OCI-LY7 (cell line): Measurements from ENCODE around the gene METTL17. TPM values are rescaled to one million over a fixed set of nuclear protein-coding genes. Genes with fewer than 3 reads are reported as not detected.

ENCODE experiments used
- BruUV-seq: library from RNA; stranded (reverse); fragments of 400-500 nt; replicated peaks from 2 replicates; lab custom pipeline; 2021; lab: Mats Ljungman, UMichigan
- CTCF ChIA-PET: fragments of 300-600 bp; sonication (Branson Sonifier 250); formaldehyde crosslinking; loops from one replicate; lab custom pipeline; 2022; ENCODE audit warnings: antibody characterized with exemption; ENCODE audit not compliant: unreplicated experiment; lab: Charles Lee
- POLR2A ChIA-PET: fragments of 300-600 bp; sonication (Branson Sonifier 250); formaldehyde crosslinking; loops from one replicate; lab custom pipeline; 2022; ENCODE audit warnings: antibody characterized with exemption; lab: Charles Lee
- DNase-seq: peaks from one replicate; pipeline ENCODE4 v3.0.0-alpha.2; 2015; ENCODE audit warnings: low spot score
- H2AFZ ChIP-seq: fragments of 200-600 bp; sonication (generic), shearing (Covaris generic); 2 replicates; pipeline ENCODE4 v1.6.1; 2014; ENCODE audit warnings: mild to moderate bottlenecking, antibody characterized with exemption, low read length, moderate library complexity
- H3K27ac ChIP-seq: fragments of 200-600 bp; sonication (generic); 2 replicates; pipeline ENCODE4 v1.5.1; 2014; ENCODE audit warnings: mixed run types, low read depth, mild to moderate bottlenecking, moderate library complexity, low read length, inconsistent platforms; ENCODE audit not compliant: poor library complexity, severe bottlenecking
- H3K36me3 ChIP-seq: fragments of 200-600 bp; sonication (generic); 2 replicates; pipeline ENCODE4 v1.6.1; 2014; ENCODE audit warnings: mild to moderate bottlenecking, antibody characterized with exemption, low read length, moderate library complexity, mixed read lengths; ENCODE audit not compliant: insufficient read depth
- H3K4me1 ChIP-seq: fragments of 200-600 bp; sonication (generic); 2 replicates; pipeline ENCODE4 v1.5.1; 2014; ENCODE audit warnings: mild to moderate bottlenecking, low read length; ENCODE audit not compliant: insufficient read depth, poor library complexity, severe bottlenecking
- H3K4me2 ChIP-seq: fragments of 200-600 bp; sonication (generic); 2 replicates; pipeline ENCODE4 v1.6.1; 2014; ENCODE audit warnings: mild to moderate bottlenecking, low read length
- H3K4me3 ChIP-seq: fragments of 200-600 bp; sonication (generic); 2 replicates; pipeline ENCODE4 v1.5.1; 2014; ENCODE audit warnings: mild to moderate bottlenecking, low read depth, low read length; ENCODE audit not compliant: poor library complexity, severe bottlenecking
- H3K79me2 ChIP-seq: fragments of 200-600 bp; sonication (generic); 2 replicates; pipeline ENCODE4 v1.6.1; 2016; ENCODE audit warnings: low read depth, mild to moderate bottlenecking, low read length, moderate library complexity, mixed read lengths; ENCODE audit not compliant: insufficient read depth
- H3K9me2 ChIP-seq: fragments of 200-600 bp; sonication (generic); 2 replicates; pipeline ENCODE4 v1.6.1; 2016; ENCODE audit warnings: mild to moderate bottlenecking, low read length, mixed read lengths; ENCODE audit not compliant: insufficient read depth
- H3K9me3 ChIP-seq: fragments of 200-600 bp; sonication (generic); 2 replicates; pipeline ENCODE4 v1.6.1; 2014; ENCODE audit warnings: mild to moderate bottlenecking, mixed run types, low read length, mixed read lengths
- H4K20me1 ChIP-seq: fragments of 200-600 bp; sonication (generic); 2 replicates; pipeline ENCODE4 v1.6.1; 2014; ENCODE audit warnings: mild to moderate bottlenecking, antibody characterized with exemption, low read length, moderate library complexity, mixed read lengths; ENCODE audit not compliant: insufficient read depth
- EZH2phosphoT487 ChIP-seq: fragments of 200-600 bp; sonication (generic); IDR thresholded peaks from 2 replicates; pipeline ENCODE4 v1.6.1; 2018; ENCODE audit warnings: low read depth, borderline replicate concordance, mild to moderate bottlenecking, mixed run types, antibody characterized with exemption, low read length, moderate library complexity, mixed read lengths
- intact Hi-C: fragments of 100-400 bp; cut with micrococcal nuclease; formaldehyde crosslinking; loops from one replicate; pipeline ENCODE4 v1.10.0; 2022; ENCODE audit not compliant: unreplicated experiment
- total RNA-seq, 2 experiments: library from RNA; depleted of rRNA in 1 of 2; stranded (reverse); fragments of >200 nt in 1 of 2; shearing (Covaris generic) in 1 of 2; gene quantifications; 2 replicates each; pipeline ENCODE4 v1.2.3, GENCODE V29; 2014 to 2022
- TF ChIP-seq, protein P1 (sequence below): fragments of 200-600 bp; sonication (generic); conservative IDR thresholded peaks from 2 replicates; pipeline ENCODE4 v1.5.1; 2014; ENCODE audit warnings: mild to moderate bottlenecking, antibody characterized with exemption, low read length, moderate library complexity, mixed read lengths

The METTL17 gene
- total RNA-seq, 2 experiments from 2014 or later: 92.0 to 117 TPM

DNA sequence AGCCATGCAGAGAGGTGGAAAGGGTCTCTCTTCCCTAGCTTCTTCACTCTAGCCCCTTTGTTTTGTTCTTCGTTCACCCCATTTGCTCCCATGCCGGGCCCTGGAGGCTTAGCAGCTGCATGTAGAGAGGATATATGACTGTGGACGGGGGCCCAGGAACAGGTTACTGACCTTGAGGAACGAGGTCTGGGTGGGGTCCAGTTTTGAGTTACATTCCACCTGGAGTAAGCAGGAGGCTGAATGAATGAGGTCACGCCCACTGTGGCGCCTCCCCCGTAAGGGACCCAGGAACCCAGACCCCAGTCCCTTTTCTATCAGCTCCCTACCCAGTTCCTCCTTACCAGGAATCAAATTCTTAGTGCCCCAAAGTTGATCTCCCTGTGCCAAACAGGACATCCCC is 28.5 kb downstream of the METTL17 start:
- BruUV-seq: no TSS peak
- TF ChIP-seq, protein P1, sequence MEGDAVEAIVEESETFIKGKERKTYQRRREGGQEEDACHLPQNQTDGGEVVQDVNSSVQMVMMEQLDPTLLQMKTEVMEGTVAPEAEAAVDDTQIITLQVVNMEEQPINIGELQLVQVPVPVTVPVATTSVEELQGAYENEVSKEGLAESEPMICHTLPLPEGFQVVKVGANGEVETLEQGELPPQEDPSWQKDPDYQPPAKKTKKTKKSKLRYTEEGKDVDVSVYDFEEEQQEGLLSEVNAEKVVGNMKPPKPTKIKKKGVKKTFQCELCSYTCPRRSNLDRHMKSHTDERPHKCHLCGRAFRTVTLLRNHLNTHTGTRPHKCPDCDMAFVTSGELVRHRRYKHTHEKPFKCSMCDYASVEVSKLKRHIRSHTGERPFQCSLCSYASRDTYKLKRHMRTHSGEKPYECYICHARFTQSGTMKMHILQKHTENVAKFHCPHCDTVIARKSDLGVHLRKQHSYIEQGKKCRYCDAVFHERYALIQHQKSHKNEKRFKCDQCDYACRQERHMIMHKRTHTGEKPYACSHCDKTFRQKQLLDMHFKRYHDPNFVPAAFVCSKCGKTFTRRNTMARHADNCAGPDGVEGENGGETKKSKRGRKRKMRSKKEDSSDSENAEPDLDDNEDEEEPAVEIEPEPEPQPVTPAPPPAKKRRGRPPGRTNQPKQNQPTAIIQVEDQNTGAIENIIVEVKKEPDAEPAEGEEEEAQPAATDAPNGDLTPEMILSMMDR: no peak
- TF ChIP-seq EZH2phosphoT487: no peak
- Histone ChIP-seq H3K4me1 (no peaks in the 10 kb centered on the region), H3K9me2 (no peaks in the 10 kb centered on the region), H3K4me2 (no peak overlapping the region), H3K4me3 (no peak overlapping the region), H3K79me2 (no peaks in the 10 kb centered on the region), H3K9me3 (no peaks in the 10 kb centered on the region), H2AFZ (no peak overlapping the region), H4K20me1 (no peaks in the 10 kb centered on the region), H3K27ac (no peak overlapping the region), H3K36me3 (no peaks in the 10 kb centered on the region)
- DNase-seq: no peak
- POLR2A ChIA-PET: interaction anchor here (0.6 kb wide), 1 partner anchor 1169 kb away, joined by 3 read pairs; no protein-coding TSS in a partner anchor
- intact Hi-C loops: no loop called here
- CTCF ChIA-PET: no interaction called here

DNA sequence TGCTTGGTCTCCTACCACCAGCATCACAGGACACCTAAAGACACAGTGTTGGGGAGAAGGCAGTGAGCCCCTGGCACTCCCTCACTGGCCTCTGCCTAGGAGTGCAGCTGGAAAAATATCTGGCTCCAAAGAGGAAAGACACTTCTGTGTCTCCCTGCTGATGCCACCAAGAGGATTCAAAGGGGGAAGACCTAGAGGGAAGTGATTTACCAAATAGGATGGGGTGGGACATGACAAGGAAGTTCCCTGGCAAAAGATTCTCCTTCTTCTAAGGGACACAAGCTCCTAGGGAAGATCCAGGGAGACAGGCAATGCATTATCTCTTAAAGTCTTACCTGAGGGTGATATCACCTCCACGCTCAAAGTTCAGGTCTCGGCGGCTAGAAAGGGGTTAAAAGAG is 29.0 kb downstream of the METTL17 start:
- Histone ChIP-seq H3K9me3 (no peaks in the 10 kb centered on the region), H2AFZ (no peak overlapping the region), H3K4me3 (no peak overlapping the region), H3K36me3 (no peaks in the 10 kb centered on the region), H3K4me1 (no peaks in the 10 kb centered on the region), H3K4me2 (no peak overlapping the region), H3K9me2 (no peaks in the 10 kb centered on the region), H3K79me2 (no peaks in the 10 kb centered on the region), H4K20me1 (no peaks in the 10 kb centered on the region), H3K27ac (no peak overlapping the region)
- no peak for DNase-seq
- BruUV-seq: no TSS peak
- ChIA-PET CTCF (no interaction called here), POLR2A (no interaction called here)
- TF ChIP-seq, protein P1: no peak
- no peak for TF ChIP-seq EZH2phosphoT487
- intact Hi-C loops: no loop called here

DNA sequence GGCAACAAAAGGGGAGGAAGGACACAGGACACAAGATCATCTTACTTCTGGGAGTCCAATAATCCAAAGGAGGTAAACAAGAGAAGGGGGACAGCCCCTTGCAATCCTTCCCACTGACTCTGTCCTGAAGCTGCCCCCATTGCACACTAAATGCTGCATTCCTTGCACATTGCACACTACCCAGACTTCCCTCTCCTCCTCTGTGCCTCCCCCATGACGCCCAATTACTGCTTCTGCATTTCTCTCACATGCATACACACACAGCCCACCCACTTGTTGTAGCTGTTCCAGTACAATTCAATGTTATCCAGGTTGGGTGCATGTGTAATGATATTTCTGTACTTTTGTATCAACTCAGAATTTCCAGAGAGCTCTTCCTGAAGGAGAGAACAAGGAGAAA is 29.6 kb downstream of the METTL17 start:
- Histone ChIP-seq H3K79me2 (no peaks in the 10 kb centered on the region), H2AFZ (no peak overlapping the region), H3K27ac (no peak overlapping the region), H3K9me3 (no peaks in the 10 kb centered on the region), H3K4me1 (no peaks in the 10 kb centered on the region), H4K20me1 (no peaks in the 10 kb centered on the region), H3K9me2 (no peaks in the 10 kb centered on the region), H3K4me2 (no peak overlapping the region), H3K36me3 (no peaks in the 10 kb centered on the region), H3K4me3 (no peak overlapping the region)
- POLR2A ChIA-PET: interaction anchor here (0.7 kb wide), 1 partner anchor 56 kb away, joined by 3 read pairs; no protein-coding TSS in a partner anchor
- no peak for DNase-seq
- intact Hi-C loops: no loop called here
- BruUV-seq: no TSS peak
- TF ChIP-seq, protein P1: no peak
- TF ChIP-seq EZH2phosphoT487: no peak
- CTCF ChIA-PET: no interaction called here
